Neuronal stem cell (in vitro differentiated cells): ENCODE data around the gene FBXO7.

Experiments used
- DNase-seq: peaks from one replicate; pipeline ENCODE4 v3.0.0-alpha.2; 2013; ENCODE audit warnings: low spot score
- H2AFZ ChIP-seq: one replicate; pipeline ENCODE4 v1.6.1; 2013; ENCODE audit warnings: mild to moderate bottlenecking, low read length, inconsistent platforms
- H2AK5ac ChIP-seq: 2 replicates; pipeline ENCODE4 v1.6.1; 2013; ENCODE audit warnings: low read depth, mild to moderate bottlenecking, inconsistent platforms, low read length, moderate library complexity, mixed read lengths
- H2BK120ac ChIP-seq: 2 replicates; pipeline ENCODE4 v1.6.1; 2013; ENCODE audit warnings: low read depth, mild to moderate bottlenecking, inconsistent platforms, low read length, moderate library complexity, mixed read lengths
- H2BK12ac ChIP-seq: one replicate; pipeline ENCODE4 v1.6.1; 2013; ENCODE audit warnings: low read length, inconsistent platforms
- H2BK15ac ChIP-seq: 2 replicates; pipeline ENCODE4 v1.6.1; 2013; ENCODE audit warnings: mild to moderate bottlenecking, low read length, inconsistent platforms, mixed read lengths
- H2BK5ac ChIP-seq: one replicate; pipeline ENCODE4 v1.6.1; 2013; ENCODE audit warnings: inconsistent platforms, mild to moderate bottlenecking, low read length, moderate library complexity
- H3K14ac ChIP-seq: one replicate; pipeline ENCODE4 v1.6.1; 2013; ENCODE audit warnings: low read length, inconsistent platforms
- H3K18ac ChIP-seq: 2 replicates; pipeline ENCODE4 v1.6.1; 2013; ENCODE audit warnings: low read length, inconsistent platforms
- H3K23ac ChIP-seq: 2 replicates; pipeline ENCODE4 v1.6.1; 2013; ENCODE audit warnings: low read depth, mild to moderate bottlenecking, mixed read lengths, low read length, inconsistent platforms; ENCODE audit not compliant: poor library complexity
- H3K27ac ChIP-seq: replicated peaks from 3 replicates; pipeline ENCODE4 v1.5.1; 2013; ENCODE audit warnings: low read length, inconsistent platforms
- H3K27me3 ChIP-seq, 3 experiments: 2 replicates each; pipeline ENCODE4 v1.6.1; 2013; ENCODE audit warnings: low read length in 3 of 3, mild to moderate bottlenecking in 2 of 3, inconsistent platforms in 1 of 3, low read depth in 1 of 3, mixed read lengths in 1 of 3, moderate library complexity in 1 of 3; ENCODE audit not compliant: control insufficient read depth in 3 of 3, insufficient read depth in 3 of 3
- H3K36me3 ChIP-seq, 2 donors: replicated peaks in 1 of 2; 2 replicates each; pipeline ENCODE4 v1.6.1; 2013; ENCODE audit warnings: low read length in 2 of 2; ENCODE audit not compliant: control insufficient read depth in 2 of 2, insufficient read depth in 2 of 2
- H3K4ac ChIP-seq: 2 replicates; pipeline ENCODE4 v1.6.1; 2013; ENCODE audit warnings: inconsistent platforms, mild to moderate bottlenecking, low read length, moderate library complexity
- H3K4me1 ChIP-seq, 2 donors: 1 replicate in 1 of 2; 2 replicates in 1 of 2; pipeline ENCODE4 v1.6.1; 2013; ENCODE audit warnings: low read length in 2 of 2, low read depth in 1 of 2; ENCODE audit not compliant: control insufficient read depth in 2 of 2, insufficient read depth in 1 of 2
- H3K4me2 ChIP-seq: one replicate; pipeline ENCODE4 v1.6.1; 2013; ENCODE audit warnings: mild to moderate bottlenecking, low read length, inconsistent platforms; ENCODE audit not compliant: insufficient read depth, poor library complexity, severe bottlenecking
- H3K4me3 ChIP-seq, 2 donors: 2 replicates each; pipeline ENCODE4 v1.5.1; 2013; ENCODE audit warnings: low read length in 2 of 2, mild to moderate bottlenecking in 2 of 2, inconsistent platforms in 1 of 2, moderate library complexity in 1 of 2
- H3K79me1 ChIP-seq: one replicate; pipeline ENCODE4 v1.6.1; 2013; ENCODE audit warnings: low read depth, mild to moderate bottlenecking, inconsistent platforms, low read length, moderate library complexity
- H3K9ac ChIP-seq: one replicate; pipeline ENCODE4 v1.6.1; 2013; ENCODE audit warnings: mild to moderate bottlenecking, low read depth, low read length, inconsistent platforms; ENCODE audit not compliant: poor library complexity
- H3K9me3 ChIP-seq, 2 donors: replicated peaks in 1 of 2; 2 replicates each; pipeline versions ENCODE3 to v1.6.1; 2013; ENCODE audit warnings: low read length in 2 of 2, mild to moderate bottlenecking in 2 of 2, inconsistent platforms in 1 of 2, low read depth in 1 of 2, mixed read lengths in 1 of 2, moderate library complexity in 1 of 2; ENCODE audit not compliant: control insufficient read depth in 2 of 2, insufficient read depth in 1 of 2
- H4K8ac ChIP-seq: one replicate; pipeline ENCODE4 v1.6.1; 2013; ENCODE audit warnings: low read depth, mild to moderate bottlenecking, inconsistent platforms, low read length, moderate library complexity
- H4K91ac ChIP-seq: one replicate; pipeline ENCODE4 v1.6.1; 2013; ENCODE audit warnings: low read length, low read depth, mild to moderate bottlenecking, inconsistent platforms; ENCODE audit not compliant: poor library complexity
- WGBS, 2 donors: extraction: QIAGEN DNeasy Blood & Tissue Kit; methylation state at CpG; one replicate each; pipeline ENCODE4 v1.1.7; 2013; ENCODE audit warnings: missing lambda C conversion rate in 2 of 2, mixed read lengths in 1 of 2; ENCODE audit not compliant: insufficient read length in 2 of 2, insufficient replicate concordance in 1 of 2; ENCODE audit errors: extremely low coverage in 2 of 2; 5-methylcytosine and 5-hydroxymethylcytosine counted together

Gene FBXO7

DNA sequence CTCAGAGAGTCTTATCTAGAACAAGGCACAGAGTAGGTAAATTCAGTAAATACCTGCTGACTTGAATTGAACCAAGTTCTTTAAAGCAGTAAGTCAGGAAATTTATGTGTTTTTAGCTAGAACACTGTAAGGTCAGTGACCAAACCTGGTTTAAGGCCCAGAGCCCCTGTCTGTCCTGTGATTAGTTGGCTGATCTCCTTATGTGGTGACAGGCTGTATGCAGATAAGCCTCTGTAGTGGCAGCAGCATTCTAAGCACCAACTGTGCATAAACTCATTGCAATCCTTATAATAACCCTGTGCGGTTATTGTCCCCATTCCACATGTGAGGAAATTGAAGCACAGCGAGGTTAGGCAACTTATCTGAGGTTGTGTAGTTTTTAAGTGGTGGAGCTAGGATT lies 40.5 kb downstream of the FBXO7 start:
- no CpG with 5 or more reads among the region's 2 CpGs for WGBS, 2 donors
- Histone ChIP-seq H3K4me1 (no peaks in the 10 kb centered on the region), H3K36me3 (no peaks in the 10 kb centered on the region)

DNA sequence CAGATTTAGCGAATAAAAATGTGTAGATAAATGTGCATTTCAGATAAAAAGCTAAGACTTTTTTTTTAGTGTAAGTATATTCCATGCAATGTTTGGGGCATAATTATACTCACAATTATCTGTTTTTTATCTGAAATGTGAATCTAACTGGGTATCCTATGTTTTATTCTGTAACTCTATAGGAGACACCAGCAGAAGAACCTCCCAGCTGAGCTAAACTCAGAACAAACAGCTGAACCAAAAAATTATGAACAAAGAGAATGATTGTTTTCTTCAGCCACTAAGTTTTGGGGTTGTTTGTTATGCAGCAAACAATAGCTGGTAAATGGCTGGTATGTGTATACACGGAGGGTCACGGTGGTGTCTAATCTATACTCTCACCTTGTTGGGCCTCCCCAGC lies 42.9 kb downstream of the FBXO7 start:
- Histone ChIP-seq H3K36me3 (no peaks in the 10 kb centered on the region), H2AFZ (no peak overlapping the region), H2BK5ac (no peak overlapping the region), H3K23ac (no peak overlapping the region), H3K4ac (no peak overlapping the region), H3K4me3 (no peak overlapping the region), H2BK15ac (no peak overlapping the region), H3K18ac (no peak overlapping the region), H3K27ac (no peak overlapping the region), H2BK120ac (no peak overlapping the region), H2BK12ac (no peak overlapping the region), H3K4me1 (no peaks in the 10 kb centered on the region), H3K27me3 (peaks cover 0 to under 1% (median 0%) of the 10 kb centered on the region in 3 experiments), H3K79me1 (no peaks in the 10 kb centered on the region), H3K14ac (no peak overlapping the region), H3K4me2 (no peak overlapping the region), H3K9me3 (no peaks in the 10 kb centered on the region), H3K9ac (no peak overlapping the region), H4K8ac (no peak overlapping the region), H4K91ac (no peak overlapping the region), H2AK5ac (no peak overlapping the region)
- DNase-seq: no peak
- no CpG with 5 or more reads among the region's 3 CpGs for WGBS, 2 donors

More for the DNA sequence above, 40.5 kb downstream of the FBXO7 start:
- no peak overlapping the region for H3K23ac ChIP-seq
- peak overlapping the region in 1 of 2 donors; percentile 18 for H3K4me3 ChIP-seq
- no peak overlapping the region for H2AFZ ChIP-seq
- H4K91ac ChIP-seq: no peak overlapping the region
- no peaks in the 10 kb centered on the region for H3K27me3 ChIP-seq
- no peak overlapping the region for H3K18ac ChIP-seq
- no peaks in the 10 kb centered on the region for H3K9me3 ChIP-seq
- no peak overlapping the region for H3K4me2 ChIP-seq
- no peak overlapping the region for H2BK15ac ChIP-seq
- H3K27ac ChIP-seq: no peak overlapping the region
- H3K79me1 ChIP-seq: no peaks in the 10 kb centered on the region
- H3K9ac ChIP-seq: no peak overlapping the region
- H2BK12ac ChIP-seq: no peak overlapping the region
- H2BK120ac ChIP-seq: no peak overlapping the region
- no peak overlapping the region for H3K4ac ChIP-seq
- no peak overlapping the region for H2BK5ac ChIP-seq
- no peak for DNase-seq
- H4K8ac ChIP-seq: no peak overlapping the region
- H2AK5ac ChIP-seq: no peak overlapping the region
- no peak overlapping the region for H3K14ac ChIP-seq

- no peak overlapping the region for H2BK15ac ChIP-seq
- H3K79me1 ChIP-seq: no peaks in the 10 kb centered on the region
- no peak overlapping the region for H3K4me2 ChIP-seq
- no peak overlapping the region for H3K27ac ChIP-seq
- no peaks in the 10 kb centered on the region for H3K4me1 ChIP-seq
- no peaks in the 10 kb centered on the region for H3K36me3 ChIP-seq
- H4K91ac ChIP-seq: no peak overlapping the region
- no peak for DNase-seq
- H4K8ac ChIP-seq: no peak overlapping the region
- H2BK120ac ChIP-seq: no peak overlapping the region
- H3K14ac ChIP-seq: no peak overlapping the region
- peaks cover 0 to 3% (median 0%) of the 10 kb centered on the region in 3 experiments for H3K27me3 ChIP-seq
- H2AFZ ChIP-seq: no peak overlapping the region
- H3K4ac ChIP-seq: no peak overlapping the region
- H3K23ac ChIP-seq: no peak overlapping the region
- H2BK5ac ChIP-seq: no peak overlapping the region
- H3K9ac ChIP-seq: no peak overlapping the region
- WGBS, 2 donors: no CpG with 5 or more reads among the region's 8 CpGs
- H3K4me3 ChIP-seq: peak overlapping the region in 1 of 2 donors; percentile 16
- H2BK12ac ChIP-seq: no peak overlapping the region
- H3K18ac ChIP-seq: no peak overlapping the region
- no peak overlapping the region for H2AK5ac ChIP-seq
- H3K9me3 ChIP-seq: no peaks in the 10 kb centered on the region
These were observed 43.3 kb downstream of the FBXO7 start for GRCh38 chr22:32517921-32518320.

- no peak overlapping the region for H2BK5ac ChIP-seq
- H3K27ac ChIP-seq: no peak overlapping the region
- H3K79me1 ChIP-seq: no peaks in the 10 kb centered on the region
- no CpG with 5 or more reads among the region's 1 CpG for WGBS, 2 donors
- no peak overlapping the region for H3K4ac ChIP-seq
- no peak overlapping the region for H2AK5ac ChIP-seq
- H3K18ac ChIP-seq: no peak overlapping the region
- no peak for DNase-seq
- no peaks in the 10 kb centered on the region for H3K9me3 ChIP-seq
- H3K4me1 ChIP-seq: no peaks in the 10 kb centered on the region
- H2BK12ac ChIP-seq: no peak overlapping the region
- no peak overlapping the region for H4K8ac ChIP-seq
- no peak overlapping the region for H2BK120ac ChIP-seq
- H3K4me3 ChIP-seq: no peak overlapping the region
- H4K91ac ChIP-seq: no peak overlapping the region
- H3K27me3 ChIP-seq: peaks cover 0 to 3% (median 0%) of the 10 kb centered on the region in 3 experiments
- no peak overlapping the region for H3K4me2 ChIP-seq
- H2AFZ ChIP-seq: no peak overlapping the region
- no peak overlapping the region for H3K23ac ChIP-seq
- no peaks in the 10 kb centered on the region for H3K36me3 ChIP-seq
- no peak overlapping the region for H2BK15ac ChIP-seq
- no peak overlapping the region for H3K9ac ChIP-seq
- H3K14ac ChIP-seq: no peak overlapping the region
These were observed 43.8 kb downstream of the FBXO7 start for GRCh38 chr22:32518381-32518780.
